Stomach smooth muscle (tissue), 2 donors: ENCODE measurements around the gene MIA3.
"Not testable (repeated sequence)": the region's sequence is repeated elsewhere in the genome, so short reads cannot be mapped to it uniquely, and the experiment has no call there.

Experiments
- H3K27ac ChIP-seq: one replicate; pipeline ENCODE4 v1.7.0; 2013; ENCODE audit warnings: mild to moderate bottlenecking, low read length, inconsistent platforms
- H3K27me3 ChIP-seq, 2 donors: one replicate each; pipeline ENCODE4 v1.7.0; 2013; ENCODE audit warnings: low read length in 2 of 2; ENCODE audit not compliant: insufficient read depth in 2 of 2, control insufficient read depth in 1 of 2
- H3K36me3 ChIP-seq, 2 donors: one replicate each; pipeline ENCODE4 v1.7.0; 2013; ENCODE audit warnings: low read length in 2 of 2; ENCODE audit not compliant: control insufficient read depth in 2 of 2, insufficient read depth in 2 of 2
- H3K4me1 ChIP-seq: one replicate; pipeline ENCODE4 v1.7.0; 2013; ENCODE audit warnings: low read length; ENCODE audit not compliant: control insufficient read depth, insufficient read depth
- H3K4me3 ChIP-seq, 2 donors: one replicate each; pipeline ENCODE4 v1.7.0; 2013; ENCODE audit warnings: low read length in 2 of 2
- H3K9ac ChIP-seq, 2 donors: one replicate each; pipeline ENCODE4 v1.7.0; 2013; ENCODE audit warnings: low read length in 2 of 2, mild to moderate bottlenecking in 1 of 2
- H3K9me3 ChIP-seq, 2 donors: one replicate each; pipeline ENCODE4 v1.7.0; 2013; ENCODE audit warnings: low read length in 2 of 2; ENCODE audit not compliant: control insufficient read depth in 2 of 2
- donor health status: healthy.
- donor health status: Pancreatic carcinoma.

The MIA3 gene

DNA sequence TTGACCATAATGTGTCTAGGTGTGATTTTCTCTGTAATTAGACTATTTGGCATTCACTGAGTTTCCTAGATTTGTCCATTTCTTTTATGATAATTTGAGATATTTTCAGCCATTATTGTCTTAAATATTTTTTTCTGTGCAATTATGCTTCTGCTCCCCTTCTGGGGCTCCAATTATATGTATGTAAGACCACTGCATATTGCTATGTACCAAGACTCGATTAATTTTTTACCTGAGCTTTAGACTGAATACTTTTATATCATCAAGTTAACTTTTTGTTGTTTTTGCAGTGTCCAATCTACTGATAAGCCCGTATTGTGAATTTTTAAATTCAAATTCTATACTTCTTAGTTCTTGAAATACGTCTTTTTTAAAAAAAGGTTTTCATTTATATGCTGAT lies 23.1 kb upstream of the MIA3 start:
- no peak overlapping the region for H3K9ac ChIP-seq
- H3K4me1 ChIP-seq, result no peaks in the 10 kb centered on the region
- H3K27ac ChIP-seq, result no peak overlapping the region
- H3K9me3 ChIP-seq, result no peaks in the 10 kb centered on the region
- no peaks in the 10 kb centered on the region for H3K27me3 ChIP-seq
- H3K36me3 ChIP-seq, result no peaks in the 10 kb centered on the region
- no peak overlapping the region for H3K4me3 ChIP-seq

DNA sequence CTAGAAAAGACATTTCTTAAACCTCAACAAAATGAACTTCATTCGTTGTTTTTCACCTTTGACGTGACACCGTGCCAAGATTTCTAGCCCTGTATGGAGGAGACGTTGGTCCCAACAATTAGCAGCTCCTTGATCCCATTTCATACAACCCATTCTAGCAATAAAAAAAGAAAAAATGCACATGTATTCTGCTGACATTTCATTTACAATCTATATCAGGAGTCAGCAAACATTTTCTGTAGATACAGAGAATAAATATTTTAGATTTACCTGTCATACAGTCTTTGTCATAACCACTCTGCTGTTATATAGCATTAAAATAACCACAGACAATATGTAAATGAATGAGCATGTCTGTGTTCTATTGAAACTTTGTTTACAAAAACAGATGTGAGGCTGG lies 21.2 kb upstream of the MIA3 start:
- H3K9ac ChIP-seq, result no peak overlapping the region
- H3K27ac ChIP-seq, result no peak overlapping the region
- no peak overlapping the region for H3K4me3 ChIP-seq
- no peaks in the 10 kb centered on the region for H3K27me3 ChIP-seq
- H3K36me3 ChIP-seq, result no peaks in the 10 kb centered on the region
- no peaks in the 10 kb centered on the region for H3K4me1 ChIP-seq
- H3K9me3 ChIP-seq, result no peaks in the 10 kb centered on the region

DNA sequence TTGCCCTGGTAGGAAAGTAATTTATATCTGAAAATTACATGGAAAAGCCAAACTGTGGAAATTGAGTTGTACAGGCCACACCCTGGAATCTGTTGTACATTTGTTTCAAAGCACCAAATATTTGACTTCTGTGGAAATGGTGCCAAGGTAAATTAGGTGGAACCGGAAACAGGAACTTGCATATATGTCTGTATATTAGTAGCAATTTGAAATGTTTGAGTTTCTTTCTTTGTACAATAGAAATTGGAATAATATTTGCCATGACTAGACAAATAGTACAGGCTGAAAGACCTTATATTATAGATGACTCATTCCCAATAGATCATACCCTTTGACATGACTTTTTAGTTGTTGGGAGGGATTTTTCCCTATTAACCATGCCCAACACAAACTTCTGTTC lies 17.6 kb upstream of the MIA3 start:
- Histone ChIP-seq H3K36me3 (no peaks in the 10 kb centered on the region), H3K27me3 (no peaks in the 10 kb centered on the region), H3K27ac (no peak overlapping the region), H3K4me3 (no peak overlapping the region), H3K4me1 (no peaks in the 10 kb centered on the region), H3K9me3 (no peaks in the 10 kb centered on the region), H3K9ac (no peak overlapping the region)

DNA sequence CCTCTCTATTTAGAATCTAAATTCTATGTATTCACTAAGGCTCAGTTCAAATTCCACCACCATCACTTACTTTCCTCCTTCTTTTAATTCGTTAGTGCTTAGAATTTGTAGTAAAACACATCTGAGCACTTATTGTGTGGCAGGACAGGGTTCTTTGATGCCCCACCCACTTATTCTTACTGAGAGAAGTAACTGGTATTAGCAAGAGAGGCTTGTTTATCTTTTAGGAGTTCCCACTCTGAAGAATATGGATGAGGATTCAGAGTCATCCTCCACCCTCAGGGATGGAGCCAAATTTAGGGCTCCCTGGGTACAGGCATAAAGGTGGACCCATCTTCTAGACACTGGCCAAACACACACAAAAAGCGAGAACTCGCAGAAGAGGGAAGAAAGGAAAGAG lies 16.6 kb upstream of the MIA3 start:
- Histone ChIP-seq H3K27ac (no peak overlapping the region), H3K36me3 (no peaks in the 10 kb centered on the region), H3K4me1 (no peaks in the 10 kb centered on the region), H3K9me3 (no peaks in the 10 kb centered on the region), H3K9ac (no peak overlapping the region), H3K4me3 (no peak overlapping the region), H3K27me3 (no peaks in the 10 kb centered on the region)

DNA sequence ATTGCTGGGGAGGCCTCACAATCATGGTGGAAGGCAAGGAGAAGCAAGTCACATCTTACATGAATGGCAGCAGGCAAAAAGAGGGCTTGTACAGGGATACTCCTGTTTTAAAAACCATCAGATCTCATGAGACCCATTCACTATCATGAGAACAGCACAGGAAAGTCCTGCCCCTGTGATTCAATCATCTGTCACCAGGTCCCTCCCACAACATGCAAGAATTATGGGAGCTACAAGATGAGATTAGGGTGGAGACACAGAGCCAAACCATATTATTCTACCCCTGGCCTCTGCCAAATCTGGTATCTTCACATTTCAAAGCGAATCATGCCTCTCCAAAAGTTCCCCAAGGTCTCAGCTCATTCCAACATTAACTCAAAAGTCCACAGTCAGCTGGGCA lies 11.1 kb upstream of the MIA3 start:
- Histone ChIP-seq H3K9ac (no peak overlapping the region), H3K27me3 (no peaks in the 10 kb centered on the region), H3K9me3 (no peaks in the 10 kb centered on the region), H3K4me3 (no peak overlapping the region), H3K4me1 (no peaks in the 10 kb centered on the region), H3K27ac (no peak overlapping the region), H3K36me3 (no peaks in the 10 kb centered on the region)

DNA sequence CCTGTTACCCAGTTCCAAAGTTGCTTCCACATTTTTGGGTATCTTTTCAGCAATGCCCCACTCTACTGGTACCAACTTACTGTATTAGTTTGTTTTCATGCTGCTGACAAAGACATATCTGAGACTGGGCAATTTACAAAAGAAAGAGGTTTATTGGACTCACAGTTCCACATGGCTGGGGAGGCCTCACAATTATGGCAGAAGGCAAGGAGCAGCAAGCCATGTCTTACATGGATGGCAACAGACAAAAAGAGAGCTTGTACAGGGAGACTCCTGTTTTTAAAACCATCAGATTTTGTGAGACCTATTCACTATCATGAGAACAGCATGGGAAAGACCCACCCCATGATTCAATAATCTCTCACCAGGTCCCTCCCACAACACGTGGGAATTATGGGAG lies 8.8 kb upstream of the MIA3 start:
- H3K9me3 ChIP-seq, H3K9ac ChIP-seq, H3K27me3 ChIP-seq, H3K4me3 ChIP-seq, H3K4me1 ChIP-seq, H3K36me3 ChIP-seq, H3K27ac ChIP-seq: not testable (repeated sequence)

DNA sequence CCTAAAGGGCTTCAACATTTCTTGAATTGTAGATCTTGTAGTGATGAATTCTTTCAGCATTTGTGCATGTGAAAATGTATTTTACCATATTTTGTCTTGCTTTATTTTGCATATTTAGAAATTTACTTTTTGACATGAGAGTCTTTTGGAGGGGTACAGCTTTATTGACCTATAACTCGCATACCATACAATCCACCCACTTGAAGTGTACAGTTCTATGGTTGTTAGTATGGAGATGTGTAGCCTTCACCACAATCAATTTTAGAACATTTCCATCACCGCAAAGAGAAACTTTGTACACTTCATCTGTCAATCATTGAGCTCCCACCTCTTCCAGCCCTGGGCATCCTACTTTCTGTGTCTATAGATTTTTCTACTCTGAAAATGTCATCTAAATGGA lies 7.2 kb upstream of the MIA3 start:
- no peak overlapping the region for H3K4me3 ChIP-seq
- H3K9ac ChIP-seq, result no peak overlapping the region
- no peaks in the 10 kb centered on the region for H3K9me3 ChIP-seq
- no peaks in the 10 kb centered on the region for H3K4me1 ChIP-seq
- H3K27me3 ChIP-seq, result no peaks in the 10 kb centered on the region
- H3K27ac ChIP-seq, result no peak overlapping the region
- H3K36me3 ChIP-seq, result no peaks in the 10 kb centered on the region

DNA sequence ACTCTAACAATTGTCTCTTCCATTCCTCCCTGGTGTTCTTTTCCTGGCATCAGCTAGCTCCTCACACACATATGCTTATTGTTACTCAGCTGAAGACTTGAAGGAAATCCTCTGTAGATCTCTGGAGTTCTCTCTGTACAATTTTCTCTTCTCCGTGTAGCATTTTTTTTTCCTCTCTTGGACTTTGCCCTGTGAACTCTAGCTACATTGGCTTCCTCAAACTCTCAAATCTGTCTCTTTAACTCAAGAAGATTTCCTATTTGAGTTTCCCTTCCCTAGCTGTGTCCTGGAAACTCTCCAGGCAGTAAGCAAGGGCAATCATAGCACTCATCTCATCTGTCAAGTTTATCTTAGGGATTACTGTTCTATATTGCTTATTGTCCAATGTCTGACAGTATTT lies 4.3 kb upstream of the MIA3 start:
- Histone ChIP-seq H3K9me3 (no peaks in the 10 kb centered on the region), H3K27me3 (no peaks in the 10 kb centered on the region), H3K36me3 (no peaks in the 10 kb centered on the region), H3K27ac (no peak overlapping the region), H3K4me1 (peaks cover 3% of the 10 kb centered on the region), H3K4me3 (no peak overlapping the region), H3K9ac (no peak overlapping the region)

DNA sequence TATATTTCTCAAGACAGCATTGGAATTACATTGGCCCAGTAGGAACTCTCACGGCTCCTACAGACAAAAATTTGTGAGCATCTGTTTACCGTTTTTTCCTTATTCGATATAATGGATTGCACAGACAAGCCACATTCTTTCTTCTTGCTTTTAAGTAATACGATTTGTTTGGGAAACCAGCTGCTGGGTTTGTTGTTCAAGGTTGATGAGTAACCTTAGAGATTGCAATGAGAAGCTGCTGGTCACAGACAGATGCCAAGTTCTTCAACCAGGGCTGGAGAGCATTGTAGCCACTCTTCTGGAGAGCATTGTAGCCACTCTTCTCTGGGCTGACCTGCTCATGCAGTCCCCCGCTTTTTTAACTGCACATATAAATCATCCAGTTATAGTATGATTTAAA lies 1.4 kb upstream of the MIA3 start:
- Histone ChIP-seq H3K4me3 (no peak overlapping the region), H3K27ac (no peak overlapping the region), H3K36me3 (no peaks in the 10 kb centered on the region), H3K9ac (no peak overlapping the region), H3K9me3 (no peaks in the 10 kb centered on the region), H3K27me3 (no peaks in the 10 kb centered on the region), H3K4me1 (peaks cover 3% of the 10 kb centered on the region)

DNA sequence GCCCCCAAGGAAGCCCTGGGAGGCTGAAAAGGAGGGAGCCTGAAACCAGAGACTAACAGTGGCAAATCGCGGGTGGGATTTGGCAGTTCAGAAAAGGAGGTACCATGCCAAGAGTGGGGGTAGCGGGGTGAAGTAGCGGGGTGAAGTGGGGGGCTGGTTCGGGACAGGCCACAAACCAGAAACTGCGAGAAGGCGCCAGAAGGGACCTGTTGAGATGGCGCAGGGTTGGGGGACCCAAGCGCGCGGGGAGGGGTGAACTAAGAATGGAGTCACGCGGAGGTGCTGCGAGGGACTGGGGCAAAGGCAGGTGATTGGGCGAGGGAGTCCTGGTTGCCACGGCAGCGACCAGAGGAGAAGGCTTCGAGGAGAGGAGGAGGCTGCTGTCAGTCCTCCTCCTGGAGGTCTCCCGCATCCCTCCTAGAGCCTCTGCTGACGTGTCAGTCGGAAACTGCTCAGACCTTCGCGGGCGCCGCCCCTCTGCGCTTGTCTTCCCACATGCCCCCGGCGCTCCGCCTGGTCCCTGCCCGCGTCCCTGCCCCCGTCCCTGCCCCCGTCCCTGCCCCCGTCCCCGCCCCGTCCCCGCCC lies 438 bp upstream of the MIA3 start:
- Histone ChIP-seq H3K9me3 (no peaks in the 10 kb centered on the region), H3K9ac (peak overlapping the region; percentile 60 to 74), H3K27me3 (no peaks in the 10 kb centered on the region), H3K36me3 (peaks cover 0 to 3% of the 10 kb centered on the region in 2 donors), H3K27ac (peak overlapping the region; percentile 59), H3K4me1 (peaks cover 3% of the 10 kb centered on the region), H3K4me3 (peak overlapping the region; percentile 76 to 79)

DNA sequence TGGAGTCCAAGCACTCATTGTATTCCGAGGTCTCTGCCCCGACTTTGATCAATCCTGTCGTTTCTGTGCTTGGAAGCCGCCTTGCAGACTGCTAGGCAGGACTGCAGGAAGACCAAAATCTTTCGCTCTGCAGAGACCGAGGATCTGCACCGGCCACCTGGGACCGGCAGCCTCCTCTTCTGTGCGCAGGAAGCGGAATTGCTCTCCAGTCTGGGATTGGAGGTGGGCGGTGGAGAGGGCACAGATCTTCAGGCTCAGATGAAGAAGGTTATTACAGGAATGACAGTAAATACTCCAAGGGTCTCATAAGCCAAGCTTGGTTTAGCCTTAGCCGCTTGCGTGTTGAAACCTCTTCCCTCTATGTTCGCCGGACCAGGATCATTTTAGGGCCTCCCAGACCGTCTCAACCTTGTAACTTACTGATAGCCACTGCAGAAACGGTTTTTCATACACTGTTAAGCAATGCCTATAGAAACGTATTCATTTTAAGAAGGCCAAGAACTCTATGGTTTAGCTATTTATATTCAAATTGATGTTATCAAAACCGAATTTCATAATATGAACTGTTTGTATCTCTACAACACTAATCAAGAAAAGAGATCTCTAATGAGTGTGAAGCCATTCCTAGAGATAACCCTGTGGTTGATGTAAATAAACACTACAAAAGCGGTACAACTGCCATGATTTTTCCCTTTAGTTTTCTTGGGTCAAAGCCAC lies 1.1 kb downstream of the MIA3 start:
- H3K36me3 ChIP-seq, result peaks cover 6% of the 10 kb centered on the region in 2 donors
- no peaks in the 10 kb centered on the region for H3K9me3 ChIP-seq
- H3K27ac ChIP-seq, result no peak overlapping the region
- H3K9ac ChIP-seq, result peak overlapping the region; percentile 43 to 57
- H3K27me3 ChIP-seq, result no peaks in the 10 kb centered on the region
- peaks cover 3% of the 10 kb centered on the region for H3K4me1 ChIP-seq
- H3K4me3 ChIP-seq, result peak overlapping the region; percentile 84 to 85
